Loucy (cell line): ENCODE results near the gene CD2AP.
"Not testable (repeated sequence)": the region's sequence is repeated elsewhere in the genome, so short reads cannot be mapped to it uniquely, and the experiment has no call there.

Experiments used
- H2AFZ ChIP-seq: fragments of 200-600 bp; sonication (generic); 2 replicates; pipeline ENCODE4 v1.6.0; 2016; ENCODE audit warnings: antibody characterized with exemption, mild to moderate bottlenecking, low read length, moderate library complexity
- H3F3A ChIP-seq: fragments of 200-600 bp; 2 replicates; pipeline ENCODE4 v1.6.0; 2016; ENCODE audit warnings: antibody characterized with exemption, low read depth, mild to moderate bottlenecking
- H3K27me3 ChIP-seq: fragments of 200-600 bp; sonication (generic); 2 replicates; pipeline ENCODE4 v1.6.1; 2014; ENCODE audit warnings: low read length, mild to moderate bottlenecking; ENCODE audit not compliant: insufficient read depth, poor library complexity, severe bottlenecking
- H3K36me3 ChIP-seq: fragments of 200-600 bp; sonication (generic); 2 replicates; pipeline ENCODE4 v1.6.1; 2016; ENCODE audit warnings: low read length; ENCODE audit not compliant: insufficient read depth
- H3K4me1 ChIP-seq: fragments of 200-600 bp; sonication (generic); 2 replicates; pipeline ENCODE4 v1.5.1; 2014; ENCODE audit warnings: low read length, mild to moderate bottlenecking; ENCODE audit not compliant: insufficient read depth, poor library complexity, severe bottlenecking
- H3K4me2 ChIP-seq: fragments of 200-600 bp; sonication (generic); 2 replicates; pipeline ENCODE4 v1.6.0; 2014; ENCODE audit warnings: antibody characterized with exemption, low read length, low read depth, mild to moderate bottlenecking; ENCODE audit not compliant: poor library complexity, severe bottlenecking
- H3K4me3 ChIP-seq: fragments of 200-600 bp; sonication (generic); 2 replicates; pipeline ENCODE4 v1.5.1; 2014; ENCODE audit warnings: low read length, mild to moderate bottlenecking, mixed read lengths; ENCODE audit not compliant: poor library complexity, severe bottlenecking
- H3K79me2 ChIP-seq: fragments of 200-600 bp; sonication (generic); 2 replicates; pipeline ENCODE4 v1.6.1; 2014; ENCODE audit warnings: low read length; ENCODE audit not compliant: insufficient read depth
- H3K9ac ChIP-seq: fragments of 200-600 bp; sonication (generic); 2 replicates; pipeline ENCODE4 v1.6.0; 2014; ENCODE audit warnings: mild to moderate bottlenecking, low read depth, low read length, moderate library complexity; ENCODE audit not compliant: poor library complexity, severe bottlenecking
- H3K9me2 ChIP-seq: fragments of 200-600 bp; sonication (generic); replicated peaks from 2 replicates; pipeline ENCODE4 v1.6.1; 2016; ENCODE audit warnings: low read depth, low read length, mixed read lengths
- H3K9me3 ChIP-seq: fragments of 200-600 bp; sonication (generic); 2 replicates; pipeline ENCODE4 v1.6.1; 2014; ENCODE audit warnings: mild to moderate bottlenecking, antibody characterized with exemption, low read length, low read depth; ENCODE audit not compliant: insufficient read depth
- H4K20me1 ChIP-seq: fragments of 200-600 bp; sonication (generic); 2 replicates; pipeline ENCODE4 v1.6.0; 2014; ENCODE audit warnings: antibody characterized with exemption, low read length, mild to moderate bottlenecking; ENCODE audit not compliant: insufficient read depth, poor library complexity, severe bottlenecking
- CTCF ChIP-seq: fragments of 200-600 bp; sonication (generic); conservative IDR thresholded peaks from 2 replicates; pipeline ENCODE4 v1.5.1; 2014; ENCODE audit warnings: mild to moderate bottlenecking, antibody characterized with exemption, low read length
- EZH2phosphoT487 ChIP-seq: fragments of 200-600 bp; IDR thresholded peaks from 2 replicates; pipeline ENCODE4 v1.6.1; 2018; ENCODE audit warnings: antibody characterized with exemption, mild to moderate bottlenecking, moderate library complexity, borderline replicate concordance

Gene CD2AP

DNA sequence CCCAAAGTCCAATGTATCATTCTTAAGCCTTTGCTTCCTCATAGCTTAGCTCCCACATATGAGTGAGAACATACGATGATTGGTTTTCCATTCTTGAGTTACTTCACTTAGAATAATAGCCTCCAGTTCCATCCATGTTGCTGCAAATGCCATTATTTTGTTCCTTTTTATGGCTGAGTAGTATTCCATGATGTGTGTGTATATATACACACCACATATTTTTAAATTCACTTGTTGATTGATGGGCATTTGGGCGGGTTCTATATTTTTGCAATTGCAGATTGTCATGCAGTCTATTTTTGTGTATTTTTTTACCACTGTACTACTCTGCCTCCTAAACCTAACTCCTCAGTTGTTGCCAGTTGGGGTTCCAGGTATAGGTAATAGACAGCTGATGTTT lies 74.7 kb downstream of the CD2AP start:
- Histone ChIP-seq H3K4me1 (no peaks in the 10 kb centered on the region), H3K4me2 (no peak overlapping the region), H3K36me3 (peaks cover 7% of the 10 kb centered on the region; the same call in 1 of the 2 replicates), H2AFZ (no peak overlapping the region), H3K9me2 (no peaks in the 10 kb centered on the region), H3K27me3 (no peaks in the 10 kb centered on the region), H3K9me3 (no peaks in the 10 kb centered on the region), H3K9ac (no peak overlapping the region), H3K79me2 (no peaks in the 10 kb centered on the region), H3K4me3 (no peak overlapping the region), H4K20me1 (no peaks in the 10 kb centered on the region), H3F3A (no peaks in the 10 kb centered on the region)
- TF ChIP-seq EZH2phosphoT487 (no peak), CTCF (no peak)

DNA sequence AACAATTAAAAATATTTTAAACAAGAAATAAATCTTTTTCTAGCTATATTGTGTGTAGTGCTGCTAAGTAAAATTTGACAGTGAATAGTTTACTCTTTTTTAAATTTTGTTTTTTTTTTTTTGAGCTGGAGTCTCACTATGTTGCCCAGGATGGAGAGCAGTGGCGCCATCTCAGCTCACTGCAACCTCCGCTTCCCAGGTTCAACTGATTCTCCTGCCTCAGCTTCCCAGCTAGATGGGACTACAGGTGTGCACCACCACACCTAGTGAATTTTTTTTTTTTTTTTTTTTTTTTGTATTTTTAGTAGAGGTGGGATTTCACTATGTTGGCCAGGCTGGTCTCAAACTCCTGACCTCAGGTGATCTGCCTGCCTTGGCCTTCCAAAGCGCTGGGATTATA lies 75.7 kb downstream of the CD2AP start:
- not testable (repeated sequence) for H3K27me3 ChIP-seq, H3K4me1 ChIP-seq, H3K4me2 ChIP-seq, H3K4me3 ChIP-seq, H3K9ac ChIP-seq, H3F3A ChIP-seq, H4K20me1 ChIP-seq, H3K36me3 ChIP-seq, H3K9me3 ChIP-seq, H3K9me2 ChIP-seq, H2AFZ ChIP-seq, H3K79me2 ChIP-seq

- not testable (repeated sequence) for H3K9me2 ChIP-seq, H3F3A ChIP-seq, H4K20me1 ChIP-seq, H3K4me1 ChIP-seq, H3K4me2 ChIP-seq, H3K9me3 ChIP-seq, H3K4me3 ChIP-seq, H3K36me3 ChIP-seq, H3K9ac ChIP-seq, H3K79me2 ChIP-seq, H2AFZ ChIP-seq, H3K27me3 ChIP-seq
These were observed 78.9 kb downstream of the CD2AP start for GRCh38 chr6:47556459-47556858.

DNA sequence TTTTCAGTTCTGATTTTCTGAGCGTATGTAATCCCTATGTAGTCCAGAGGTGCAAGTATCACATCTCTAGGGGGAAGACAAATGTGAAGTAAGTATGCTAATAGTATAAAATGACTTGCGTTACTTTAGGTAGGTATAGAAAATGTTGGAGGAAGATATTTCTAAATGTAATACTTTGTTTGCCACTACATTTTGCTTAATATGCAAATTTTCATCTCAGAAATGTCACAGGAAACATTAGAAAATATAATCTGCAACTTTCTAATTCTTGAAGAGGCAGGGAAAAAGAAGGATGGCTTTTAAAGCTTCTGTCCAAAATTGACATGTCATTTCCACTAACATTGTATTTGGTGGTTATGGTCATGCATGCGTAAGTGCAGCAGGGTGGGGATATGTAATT lies 85.6 kb downstream of the CD2AP start:
- Histone ChIP-seq H3K79me2 (peaks cover 4% of the 10 kb centered on the region; the same call in 1 of the 2 replicates), H3K27me3 (no peaks in the 10 kb centered on the region), H3K4me3 (no peak overlapping the region), H2AFZ (no peak overlapping the region), H3K9ac (no peak overlapping the region), H3K4me2 (no peak overlapping the region), H3F3A (no peaks in the 10 kb centered on the region), H3K9me3 (no peaks in the 10 kb centered on the region), H3K4me1 (no peaks in the 10 kb centered on the region), H4K20me1 (no peaks in the 10 kb centered on the region), H3K36me3 (peaks cover 9% of the 10 kb centered on the region; the same call in 1 of the 2 replicates), H3K9me2 (no peaks in the 10 kb centered on the region)
- no peak for TF ChIP-seq CTCF
- no peak for TF ChIP-seq EZH2phosphoT487

- not testable (repeated sequence) for H3K27me3 ChIP-seq, H3F3A ChIP-seq, H3K9me3 ChIP-seq, H2AFZ ChIP-seq, H3K4me2 ChIP-seq, H3K4me3 ChIP-seq, H3K4me1 ChIP-seq, H3K36me3 ChIP-seq, H3K9ac ChIP-seq, H3K9me2 ChIP-seq, H4K20me1 ChIP-seq, H3K79me2 ChIP-seq
These were observed 89.0 kb downstream of the CD2AP start for GRCh38 chr6:47566602-47567001.
